ENCODE data around the gene CUL2.

DNA sequence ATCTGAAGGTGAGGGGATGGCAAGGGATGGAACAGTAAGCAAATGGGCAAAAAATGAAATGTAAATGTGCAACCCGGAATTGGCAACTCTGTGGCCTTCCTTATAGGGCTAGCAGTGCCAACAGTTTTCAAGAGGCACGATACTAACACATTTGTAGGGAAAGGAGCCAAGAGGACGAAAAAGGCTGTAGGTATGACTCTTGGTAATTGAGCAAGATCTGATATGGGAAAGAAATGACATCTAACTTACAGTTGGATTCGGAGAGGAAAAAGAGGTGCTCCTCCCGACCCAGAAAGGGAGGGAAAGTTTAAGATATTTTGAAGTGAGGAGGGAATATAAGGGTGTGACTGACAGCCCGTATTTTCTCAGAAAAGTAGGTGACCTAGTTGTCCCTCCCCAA is 34.4 kb upstream of the CUL2 start:
- TF ChIP-seq, protein P1, sequence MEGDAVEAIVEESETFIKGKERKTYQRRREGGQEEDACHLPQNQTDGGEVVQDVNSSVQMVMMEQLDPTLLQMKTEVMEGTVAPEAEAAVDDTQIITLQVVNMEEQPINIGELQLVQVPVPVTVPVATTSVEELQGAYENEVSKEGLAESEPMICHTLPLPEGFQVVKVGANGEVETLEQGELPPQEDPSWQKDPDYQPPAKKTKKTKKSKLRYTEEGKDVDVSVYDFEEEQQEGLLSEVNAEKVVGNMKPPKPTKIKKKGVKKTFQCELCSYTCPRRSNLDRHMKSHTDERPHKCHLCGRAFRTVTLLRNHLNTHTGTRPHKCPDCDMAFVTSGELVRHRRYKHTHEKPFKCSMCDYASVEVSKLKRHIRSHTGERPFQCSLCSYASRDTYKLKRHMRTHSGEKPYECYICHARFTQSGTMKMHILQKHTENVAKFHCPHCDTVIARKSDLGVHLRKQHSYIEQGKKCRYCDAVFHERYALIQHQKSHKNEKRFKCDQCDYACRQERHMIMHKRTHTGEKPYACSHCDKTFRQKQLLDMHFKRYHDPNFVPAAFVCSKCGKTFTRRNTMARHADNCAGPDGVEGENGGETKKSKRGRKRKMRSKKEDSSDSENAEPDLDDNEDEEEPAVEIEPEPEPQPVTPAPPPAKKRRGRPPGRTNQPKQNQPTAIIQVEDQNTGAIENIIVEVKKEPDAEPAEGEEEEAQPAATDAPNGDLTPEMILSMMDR (IDR thresholded peaks at IDR 0.05) = no peak
- no peak for TF ChIP-seq POLR2A (IDR thresholded peaks at IDR 0.05)
